HL-60/S4 treated with retinoic acid at 250 ng/mL for 4 days and 3 days (cell line): ENCODE measurements around the gene DLG3.

ENCODE experiments used
- in situ Hi-C: fragments of 300-500 bp; cut with MboI; formaldehyde crosslinking; loops from 2 replicates; pipeline ENCODE4 v1.7.0; 2022; ENCODE audit warnings: low sequenced_read_pairs

The DLG3 gene

DNA sequence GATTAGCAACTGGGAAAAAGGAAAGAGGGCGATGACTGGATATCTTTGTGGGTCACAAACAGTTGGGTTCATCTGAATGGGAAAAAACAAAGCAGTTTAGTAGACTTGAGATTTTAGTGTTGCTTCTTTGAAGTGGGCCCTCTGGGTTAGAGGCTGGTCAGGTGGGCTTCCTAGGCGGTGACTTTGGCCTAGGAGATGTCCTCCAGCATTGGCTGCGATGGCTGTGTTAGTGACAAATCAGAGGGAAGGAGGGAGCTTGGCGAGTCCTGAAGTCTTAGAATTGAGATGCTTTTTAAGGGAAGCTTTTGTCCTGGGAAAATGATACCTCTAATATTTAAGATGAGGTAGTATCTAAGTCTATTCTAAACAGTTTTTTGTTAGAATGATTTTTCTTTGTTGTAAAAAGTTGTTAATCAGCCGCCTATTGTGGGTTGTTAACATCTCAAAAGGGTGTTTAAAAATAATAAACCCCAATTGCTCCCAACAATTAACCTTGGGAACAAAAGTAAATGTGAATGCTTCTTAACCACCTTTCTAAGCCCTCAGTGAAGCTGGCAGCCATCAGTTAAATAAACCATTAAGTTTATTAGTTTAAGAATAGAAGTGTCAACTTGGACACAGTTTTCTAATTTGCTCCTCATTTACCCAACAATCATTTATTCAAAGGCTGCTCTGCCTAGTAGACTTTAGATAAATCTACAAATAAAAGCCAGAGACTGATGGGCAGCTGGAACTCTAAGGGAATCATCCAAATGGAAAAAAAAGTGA lies 31.7 kb downstream of the DLG3 start:
- in situ Hi-C loops = no loop called here

DNA sequence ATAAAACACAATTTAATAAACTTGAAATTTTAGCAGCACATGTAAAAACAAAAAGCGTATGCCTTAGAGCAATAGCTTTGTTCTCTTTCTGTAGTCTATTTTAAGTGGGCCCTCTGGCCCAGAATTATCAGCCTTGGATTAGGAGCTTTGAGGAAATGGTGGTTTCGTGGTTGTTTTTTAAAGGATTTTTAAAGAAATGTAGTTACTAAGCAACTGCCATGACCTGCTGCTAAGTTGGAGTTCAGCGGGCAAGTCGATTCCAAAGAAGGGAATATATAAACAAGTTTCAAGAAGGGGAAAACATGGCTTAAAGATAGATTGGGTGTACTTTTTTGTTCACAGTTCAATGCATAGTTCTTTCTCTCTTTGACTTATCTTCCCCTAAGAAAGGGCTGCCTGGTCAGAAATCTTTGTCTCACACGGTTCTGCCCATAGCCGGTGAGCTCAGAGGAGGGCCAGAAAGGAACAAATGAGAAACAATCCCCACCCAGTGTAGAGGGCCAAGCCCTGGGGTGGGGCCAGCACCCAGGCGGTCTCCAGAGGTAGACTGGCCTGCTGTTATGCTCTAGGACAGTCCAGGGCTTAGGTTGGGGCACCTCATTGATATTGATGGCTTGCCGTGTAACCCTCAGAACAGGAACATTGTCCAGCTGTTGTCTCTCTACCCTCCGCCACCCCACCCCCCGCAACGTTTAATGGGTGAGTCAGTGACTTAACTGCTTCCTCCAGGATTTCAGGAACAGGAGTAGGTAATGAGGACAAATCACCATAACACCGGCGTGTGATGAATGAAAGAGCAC lies 32.5 kb downstream of the DLG3 start:
- in situ Hi-C loops = no loop called here

DNA sequence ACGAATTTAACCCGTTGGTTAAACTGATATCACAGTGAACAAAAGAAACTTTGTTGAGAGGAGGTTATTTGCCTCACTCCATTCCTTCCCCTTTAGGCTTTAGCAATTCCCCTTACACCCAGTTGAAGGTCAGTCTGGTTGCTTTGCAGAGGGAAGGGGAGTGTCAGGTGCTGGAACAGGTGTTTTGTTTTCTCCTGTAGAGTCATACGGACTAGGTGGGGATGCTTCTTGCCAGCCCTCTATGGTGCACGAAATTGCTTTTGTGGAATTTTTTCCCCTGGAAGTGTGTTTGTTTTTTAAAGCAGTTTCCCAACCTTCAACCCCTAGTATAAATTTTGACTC lies 33.1 kb downstream of the DLG3 start:
- in situ Hi-C loops = no loop called here

DNA sequence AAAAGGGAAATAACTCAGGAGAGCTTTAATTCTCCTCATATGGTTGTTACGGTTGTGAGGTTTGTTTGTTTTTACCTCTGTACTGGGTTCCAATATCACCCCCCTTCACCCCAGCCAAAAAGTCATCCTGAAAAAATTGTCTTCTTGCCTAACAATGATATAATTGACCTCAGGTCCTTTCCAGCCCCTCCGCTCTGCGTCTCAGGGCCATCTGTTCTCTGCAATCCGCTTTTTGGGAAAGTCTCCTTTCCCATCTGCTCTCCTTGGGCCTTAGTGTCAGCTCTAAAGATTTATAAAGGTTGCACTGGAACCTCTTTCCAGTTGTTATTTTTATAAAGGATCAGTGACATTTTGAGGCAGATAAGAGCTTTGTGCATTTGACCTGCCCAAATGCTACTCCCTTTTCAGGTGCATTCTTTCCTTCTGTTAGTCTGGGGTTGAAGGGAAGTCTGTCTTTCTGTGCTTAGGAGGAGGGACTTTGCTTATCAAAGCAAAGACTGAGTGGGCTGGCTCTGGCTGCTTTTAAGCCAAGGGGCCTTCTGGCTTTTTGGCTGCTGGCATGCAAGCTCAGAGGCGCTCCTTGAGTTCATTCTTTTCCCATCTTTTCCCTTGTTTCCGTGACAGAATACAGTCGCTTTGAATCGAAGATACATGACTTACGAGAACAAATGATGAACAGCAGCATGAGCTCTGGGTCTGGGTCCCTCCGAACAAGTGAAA lies 34.1 kb downstream of the DLG3 start:
- in situ Hi-C loops = no loop called here

DNA sequence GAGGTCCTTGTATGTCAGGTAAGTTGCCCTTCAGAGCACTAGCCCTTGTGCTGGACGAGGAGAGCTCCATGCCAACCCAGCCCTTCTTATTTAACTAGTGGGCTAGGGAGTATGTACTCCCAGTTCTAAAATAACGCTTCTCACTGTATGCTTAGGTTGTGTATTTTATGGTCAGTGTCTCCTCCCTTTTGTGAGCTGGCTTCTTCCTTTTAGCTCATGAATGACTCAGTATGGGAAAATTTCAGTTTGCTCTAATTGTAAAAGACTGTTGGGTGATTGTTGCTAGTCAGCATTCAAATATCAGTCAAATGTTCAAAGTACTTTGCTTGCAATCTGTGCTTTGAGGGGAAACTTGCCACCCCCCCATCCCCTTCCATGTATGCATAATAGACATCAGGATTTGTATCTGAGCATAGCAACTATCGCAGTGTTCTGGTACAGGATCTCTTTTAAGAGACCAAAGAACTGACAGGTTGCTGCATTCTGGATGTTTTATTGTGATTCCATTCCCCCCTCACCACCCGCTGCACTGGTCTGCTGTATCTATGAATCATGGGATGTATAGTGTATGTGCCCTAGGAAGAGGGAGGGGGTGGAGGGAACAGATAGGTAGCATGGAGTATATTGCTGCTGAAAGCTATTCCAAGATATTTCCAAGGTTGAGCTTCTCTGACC lies 34.7 kb downstream of the DLG3 start:
- in situ Hi-C loops = no loop called here

DNA sequence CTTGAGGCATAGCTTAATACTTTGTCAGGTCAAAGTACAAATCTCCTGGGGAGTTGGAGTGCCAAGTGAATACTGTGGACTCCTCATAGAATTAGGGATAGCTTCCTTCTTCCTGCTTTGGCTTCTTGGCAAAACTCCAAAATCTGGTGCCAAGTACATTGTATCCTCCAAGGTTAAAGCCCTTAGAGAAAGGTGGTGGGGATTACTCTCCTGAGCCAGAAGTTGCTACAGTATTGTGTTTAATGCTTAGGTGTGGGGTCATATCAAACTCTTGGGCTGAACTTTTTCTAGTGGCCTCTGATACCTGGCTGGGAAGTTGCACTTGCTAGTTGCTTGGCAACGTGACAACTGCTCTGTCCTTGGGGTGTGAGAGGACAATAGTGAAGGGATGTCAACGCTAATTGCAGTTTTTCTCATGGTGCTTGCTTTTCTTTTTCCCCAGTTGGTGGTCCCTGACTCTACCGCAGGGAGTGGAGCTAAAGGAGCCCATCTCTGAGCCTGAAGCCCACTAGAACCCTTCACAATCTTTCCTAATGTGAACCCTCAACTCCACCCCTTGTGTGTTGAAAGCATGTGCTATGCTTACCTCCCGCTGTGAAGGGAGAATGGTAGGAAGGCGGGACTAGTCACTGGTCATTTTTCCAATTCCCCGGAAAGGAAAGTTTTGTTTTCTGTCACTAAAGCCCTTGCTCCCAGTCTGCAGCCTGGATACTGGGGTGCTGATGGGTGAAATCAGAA lies 35.5 kb downstream of the DLG3 start:
- in situ Hi-C loops = no loop called here

DNA sequence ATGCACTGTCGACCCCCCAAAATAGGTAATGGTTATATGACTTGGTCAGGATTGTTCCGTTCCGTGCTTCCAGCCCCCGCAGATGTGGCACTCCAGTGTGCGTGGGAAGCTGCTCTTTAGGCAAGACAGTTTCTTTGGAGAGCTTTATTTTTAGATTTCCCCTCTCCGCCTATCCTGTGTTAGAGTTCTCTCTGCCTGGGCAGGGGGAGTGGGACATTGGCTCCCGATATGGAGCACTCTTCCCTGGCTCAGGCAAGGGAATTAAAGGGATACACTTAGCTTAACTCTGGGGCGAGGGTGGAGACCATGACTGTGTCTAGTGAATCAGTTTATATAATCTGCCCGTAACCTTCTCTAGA lies 36.0 kb downstream of the DLG3 start:
- in situ Hi-C loops = no loop called here

DNA sequence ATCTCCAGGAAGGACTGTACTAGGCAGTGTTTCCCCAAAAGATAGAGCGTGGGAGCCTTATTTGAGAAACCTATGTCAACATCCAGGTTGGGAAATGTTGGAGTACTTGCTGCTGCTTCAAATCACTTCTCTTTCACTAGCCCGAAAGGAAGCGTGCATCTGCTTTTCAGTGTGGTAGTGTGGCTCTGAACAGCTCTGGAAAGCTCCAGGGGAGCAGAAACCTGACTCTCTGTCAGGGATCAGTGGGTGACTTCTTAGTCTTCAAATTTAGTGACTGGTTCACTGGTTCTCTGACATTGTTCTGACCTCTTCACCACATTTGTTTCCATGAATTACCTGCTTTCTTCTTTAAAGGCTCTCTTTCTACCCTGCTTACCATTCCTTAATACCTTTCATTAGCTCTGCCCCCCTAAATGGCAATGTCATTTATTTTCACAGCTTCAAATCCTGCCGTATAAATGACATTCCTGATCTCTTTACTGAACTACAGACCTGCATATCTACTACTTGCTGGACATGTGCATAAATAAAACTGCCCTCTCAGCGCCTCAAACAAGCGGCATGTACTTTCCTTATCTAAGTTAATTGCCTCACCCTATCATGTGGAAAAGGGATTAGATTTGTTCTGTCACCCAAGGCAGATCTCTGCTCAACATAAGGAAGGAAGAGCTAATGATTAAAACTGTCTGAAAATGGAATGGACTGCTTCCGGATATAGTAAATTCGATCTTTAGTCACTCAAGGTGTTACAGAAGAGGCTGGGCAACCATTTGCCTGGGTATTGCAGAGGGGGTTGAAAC lies 37.0 kb downstream of the DLG3 start:
- in situ Hi-C loops = no loop called here

DNA sequence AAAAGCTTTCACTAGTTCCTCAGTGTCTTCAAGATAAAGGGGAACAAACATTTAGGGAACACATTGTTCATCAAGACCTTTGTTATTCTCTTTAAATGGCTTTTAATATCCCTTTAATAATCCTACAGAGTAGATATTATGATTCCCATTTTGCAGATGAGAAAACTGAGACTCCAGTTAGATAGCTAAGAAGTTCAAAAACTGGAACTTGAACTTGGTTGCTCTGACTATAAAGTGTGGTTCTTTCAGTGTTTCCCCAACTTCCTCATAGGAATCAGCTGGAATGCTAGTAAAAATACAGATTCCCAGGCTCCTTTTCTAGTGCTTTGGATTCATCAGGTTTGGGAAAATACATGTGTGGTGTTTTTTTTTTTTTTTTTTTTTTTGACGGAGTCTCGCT lies 37.7 kb downstream of the DLG3 start:
- in situ Hi-C loops = no loop called here

DNA sequence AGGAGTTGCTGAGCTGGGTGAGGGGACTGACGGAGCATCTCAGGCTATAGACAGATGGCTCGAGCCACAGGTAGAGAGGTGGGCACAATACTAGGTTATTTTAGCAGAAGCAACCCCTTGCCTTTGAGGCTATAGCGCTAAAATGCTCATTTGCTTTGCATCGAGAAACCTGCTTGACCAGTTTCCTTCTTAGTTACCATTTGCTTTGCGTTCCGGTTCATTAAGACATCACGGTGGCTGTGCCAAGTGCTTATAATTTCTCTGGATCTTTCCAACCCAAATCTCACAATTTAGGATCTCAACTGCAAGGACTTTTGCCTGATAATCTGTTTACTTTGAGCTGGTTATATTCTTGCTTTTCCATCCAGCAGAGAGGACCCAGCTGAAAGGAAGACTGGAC lies 40.8 kb downstream of the DLG3 start:
- in situ Hi-C loops = no loop called here

DNA sequence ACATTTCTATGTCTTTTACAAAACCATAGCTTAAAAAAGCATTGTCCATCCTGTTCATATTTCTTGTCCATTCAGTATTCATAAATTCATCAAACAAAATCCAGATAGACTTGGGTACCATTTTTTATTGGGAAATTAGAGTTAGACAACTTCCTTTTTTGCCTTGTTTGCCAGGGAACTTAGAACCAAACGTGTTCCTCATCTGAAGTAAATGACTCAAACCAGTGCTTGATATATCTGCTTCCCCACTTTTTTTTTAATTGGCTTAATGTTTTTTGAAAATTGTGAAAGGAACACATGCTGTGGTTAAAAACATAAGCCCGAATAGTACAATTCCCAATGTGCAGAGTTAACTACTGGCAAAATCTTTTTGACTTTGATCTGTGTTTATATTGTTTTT lies 44.2 kb downstream of the DLG3 start:
- in situ Hi-C loops = no loop called here

DNA sequence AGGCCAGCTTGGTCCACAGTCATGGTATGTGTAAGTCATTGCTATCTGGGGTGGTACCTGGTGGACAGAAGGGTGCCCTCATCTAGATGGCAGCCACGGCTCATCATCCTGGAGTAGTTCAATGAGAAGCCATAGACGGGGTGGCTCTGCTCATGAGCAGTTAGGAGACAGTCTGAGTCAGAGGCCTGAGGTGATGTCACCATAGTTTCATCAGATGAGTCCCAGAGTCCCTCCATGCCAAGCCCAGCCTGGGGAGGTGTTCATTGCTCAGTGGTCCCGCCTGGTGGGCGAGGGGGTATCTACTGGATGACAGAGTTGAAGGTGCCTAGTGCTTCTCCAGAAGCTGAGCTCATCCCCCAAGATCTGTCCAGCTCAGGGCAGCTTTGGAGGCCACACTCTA lies 49.8 kb downstream of the DLG3 start:
- in situ Hi-C loops = no loop called here

DNA sequence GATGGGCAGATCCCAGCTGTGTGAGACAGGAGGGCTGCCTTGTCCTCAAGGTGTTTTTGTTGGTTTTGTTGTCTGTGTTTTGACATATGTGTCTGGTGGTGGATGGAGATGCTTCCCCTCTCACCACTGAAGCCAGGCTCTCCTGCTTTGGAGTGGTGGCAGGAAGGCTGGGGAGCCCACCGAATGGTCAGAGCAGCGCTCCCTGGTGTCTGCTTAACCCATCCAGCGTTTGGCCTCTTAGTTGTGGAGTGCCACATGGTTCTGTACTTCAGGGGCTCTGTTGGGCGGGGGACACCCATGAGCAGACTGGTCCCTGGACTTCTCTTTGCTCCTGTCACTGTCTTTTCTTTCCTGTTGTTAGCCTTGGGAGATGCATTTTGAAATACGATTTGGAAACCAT lies 51.9 kb downstream of the DLG3 start:
- in situ Hi-C loops = no loop called here

DNA sequence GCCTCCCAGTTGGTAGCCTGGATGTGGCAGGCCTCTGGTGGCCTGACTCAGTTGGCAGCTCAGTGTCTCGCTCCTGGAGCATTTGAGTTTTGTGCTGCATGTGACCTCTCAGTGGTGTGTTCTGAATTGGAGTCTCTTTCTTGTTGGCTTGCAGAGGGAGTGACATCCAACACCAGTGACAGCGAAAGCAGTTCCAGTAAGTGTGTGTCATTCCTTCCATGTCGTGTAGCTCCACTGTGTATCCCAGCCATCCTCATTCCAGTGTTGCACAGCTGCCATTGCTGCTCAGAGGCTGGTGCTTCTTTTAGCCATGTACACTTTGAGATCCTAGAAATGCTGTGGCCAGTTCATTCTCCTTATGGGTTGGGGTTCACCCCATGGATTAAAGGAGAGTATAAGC lies 52.4 kb downstream of the DLG3 start:
- in situ Hi-C loops = no loop called here

DNA sequence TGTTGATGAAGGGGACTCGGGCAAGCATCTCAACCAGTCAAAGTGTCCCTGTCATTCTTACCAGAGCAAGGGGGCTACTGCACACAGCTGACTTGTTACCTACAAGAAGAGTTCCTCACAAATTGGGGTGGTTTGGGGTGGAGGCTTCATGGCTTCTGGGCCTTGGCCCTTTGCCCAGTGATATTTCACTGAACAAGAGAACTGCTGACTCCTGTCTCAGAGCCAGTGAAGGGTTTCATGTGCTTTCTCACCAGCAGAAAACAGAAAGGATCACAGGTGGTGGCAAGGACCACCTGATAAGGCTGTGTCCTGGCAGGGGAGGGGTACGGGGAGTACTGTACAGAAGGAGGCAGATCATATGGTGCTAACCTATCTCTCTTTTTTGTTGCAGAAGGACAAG lies 53.5 kb downstream of the DLG3 start:
- in situ Hi-C loops = no loop called here

DNA sequence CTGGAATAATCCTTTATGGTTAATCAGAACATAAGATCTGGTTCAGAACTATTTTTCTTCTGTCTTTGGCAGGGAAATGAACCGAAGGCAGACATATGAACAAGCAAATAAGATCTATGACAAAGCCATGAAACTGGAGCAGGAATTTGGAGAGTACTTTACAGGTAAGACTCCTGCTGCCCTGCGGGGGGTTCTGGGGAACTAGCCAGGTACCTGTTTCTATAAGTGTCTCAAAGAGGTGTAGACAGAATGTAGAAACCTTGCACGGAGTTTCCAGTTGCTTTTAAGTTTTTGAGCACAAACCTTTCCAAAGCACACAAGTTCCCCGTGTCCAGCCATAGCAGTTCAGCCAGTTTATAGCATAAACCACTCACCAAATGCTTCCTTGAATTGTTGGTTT lies 56.2 kb downstream of the DLG3 start:
- in situ Hi-C loops = no loop called here

DNA sequence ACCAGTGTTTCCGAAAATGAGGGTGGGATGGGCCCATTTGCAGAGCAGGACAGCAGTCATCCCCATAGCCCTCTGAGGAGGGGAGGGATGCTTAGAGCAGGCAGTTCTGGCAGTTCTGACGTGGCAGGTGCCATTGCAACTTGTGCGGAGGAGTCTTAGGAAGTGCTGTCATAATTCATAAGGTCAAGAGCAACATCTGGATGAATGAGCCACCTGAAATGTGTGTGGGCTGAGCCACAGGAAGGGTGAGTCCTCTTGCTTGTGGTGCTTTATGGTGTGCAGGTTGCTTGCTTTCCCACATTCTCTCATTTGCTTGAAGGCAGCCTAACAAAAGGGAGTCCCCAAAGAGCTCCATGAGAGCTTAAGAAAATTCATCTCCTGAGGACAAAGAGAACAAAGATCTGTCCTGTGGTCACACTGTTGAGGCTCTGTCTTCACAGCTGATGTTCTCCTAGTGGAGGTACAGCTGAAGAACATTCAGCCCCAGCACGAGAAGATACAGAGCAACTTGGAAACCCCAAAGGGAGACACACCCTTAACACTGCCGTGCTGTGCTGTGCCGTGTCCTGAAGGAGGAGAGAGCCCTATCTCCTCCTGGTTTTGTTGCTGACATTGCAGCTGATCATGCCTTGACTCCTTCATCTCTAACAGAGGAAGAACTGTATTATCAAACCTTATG lies 60.3 kb downstream of the DLG3 start:
- in situ Hi-C loops = no loop called here

DNA sequence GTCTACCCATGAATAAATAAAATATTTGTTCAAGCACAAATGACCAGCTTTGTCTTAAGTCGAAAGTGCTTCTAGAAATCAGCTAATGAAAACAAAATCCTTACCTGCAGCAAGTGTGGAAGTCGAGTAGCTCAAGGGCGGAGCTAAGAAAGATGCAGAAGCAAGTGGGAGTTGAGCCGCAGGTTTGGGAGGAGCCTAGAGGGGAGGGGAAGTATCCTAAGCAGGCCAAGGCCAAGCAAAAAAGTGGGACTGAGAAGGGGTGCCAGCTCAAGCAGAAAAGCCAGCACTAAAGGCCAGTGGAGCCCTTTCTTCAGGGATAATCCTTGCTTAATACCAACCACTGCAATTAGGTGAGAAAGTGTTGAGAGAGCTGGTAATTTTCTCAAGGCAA lies 60.8 kb downstream of the DLG3 start:
- in situ Hi-C loops = no loop called here

DNA sequence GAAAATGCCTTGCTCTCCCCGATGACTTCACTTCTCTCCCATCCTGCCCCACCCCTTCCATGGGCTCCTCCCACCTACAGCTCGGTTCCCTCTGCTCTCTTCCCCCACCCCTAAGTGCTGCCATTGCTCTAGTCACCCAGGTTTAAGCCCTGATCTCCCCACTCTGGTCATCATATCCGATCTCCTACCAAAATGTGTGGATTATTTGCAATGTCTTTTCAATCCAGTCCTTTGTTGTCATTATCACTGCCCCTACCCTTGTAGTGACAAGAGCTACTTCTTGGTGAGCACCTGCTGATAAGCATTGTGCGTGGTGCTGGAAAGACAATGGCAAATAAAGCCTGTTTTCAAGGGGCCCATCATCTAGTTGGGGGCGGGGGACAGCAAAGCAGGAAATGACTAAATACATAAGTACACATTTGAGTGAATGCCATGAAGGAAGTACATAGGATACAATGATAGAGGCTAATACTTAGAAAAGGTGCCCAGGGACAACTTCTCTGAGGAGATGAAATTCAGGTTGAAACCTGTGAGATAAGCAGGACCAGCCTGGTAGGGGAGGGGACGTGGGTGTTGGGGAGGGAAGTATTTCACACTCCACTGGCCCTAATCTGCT lies 63.8 kb downstream of the DLG3 start:
- in situ Hi-C loops = no loop called here
